ENCODE measurements around the gene PLPPR1. TPM values are rescaled to one million over a fixed set of nuclear protein-coding genes. Genes with fewer than 3 reads are reported as not detected.

PLPPR1 gene
- total RNA-seq, 1 experiment from 2014 or later = not detected

DNA sequence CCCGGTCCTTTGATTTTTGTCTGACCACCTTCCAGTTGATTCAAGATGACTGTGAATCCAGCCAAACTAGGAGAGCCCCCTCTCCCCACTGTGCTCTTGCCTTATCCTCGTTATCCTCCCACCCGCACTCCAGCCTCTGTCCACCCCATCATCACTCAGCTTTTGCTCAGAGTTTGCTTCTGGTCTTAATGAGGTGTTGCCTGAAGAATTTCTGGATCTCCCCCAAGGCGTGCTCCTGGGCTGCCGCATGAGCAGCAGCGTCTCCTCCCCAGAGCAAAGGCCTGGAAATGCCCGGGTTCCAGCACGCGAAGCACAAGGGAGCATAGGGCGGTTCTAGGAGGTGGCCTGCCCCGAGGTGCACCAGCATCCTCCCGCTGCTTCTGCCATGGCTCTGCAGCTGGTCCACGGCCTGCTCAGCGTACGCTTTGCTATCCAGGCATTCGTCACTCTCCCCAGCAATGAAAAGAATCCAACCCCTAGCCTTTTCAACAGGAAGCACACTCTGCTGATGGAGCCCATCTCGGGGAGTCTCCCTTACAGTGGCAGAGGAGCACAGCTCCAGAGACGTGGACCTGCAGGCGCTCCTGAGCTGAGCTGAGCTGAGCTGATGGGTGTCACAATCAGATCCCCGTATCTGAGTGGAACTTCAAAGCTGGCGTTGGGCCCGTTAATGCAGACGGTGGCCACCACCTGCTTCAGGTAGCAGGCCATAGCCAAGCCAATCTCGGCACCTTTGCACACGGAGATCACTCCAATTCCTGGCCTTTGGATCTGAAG, 305.6 kb downstream of the PLPPR1 start:
- no peak for ATAC-seq
- Histone ChIP-seq H3K9me3 (ENCODE audit: control insufficient read depth, insufficient read depth, low read depth, low read length) (no peaks in the 10 kb centered on the region), H3K27me3 (ENCODE audit: control insufficient read depth, insufficient read depth, low read length) (no peaks in the 10 kb centered on the region), H3K27ac (ENCODE audit: low read length) (no peak overlapping the region), H3K4me1 (ENCODE audit: control insufficient read depth, insufficient read depth, low read length) (no peaks in the 10 kb centered on the region), H3K4me3 (ENCODE audit: low read depth in 2 of 2, low read length in 2 of 2) (no peak overlapping the region), H3K36me3 (ENCODE audit: control insufficient read depth, insufficient read depth, low read length) (no peaks in the 10 kb centered on the region)
- in situ Hi-C loops (cut with HindIII; ENCODE audit: low pct_unique_long_range_greater_than_20kb, low sequenced_read_pairs) = no loop called here
- intact Hi-C loops (cut with micrococcal nuclease; ENCODE audit: unreplicated experiment) = no loop called here
- BruUV-seq (replicated peaks) = no TSS peak
- ChIA-PET CTCF (no interaction called here), POLR2A (no interaction called here)
- no peak for DNase-seq (ENCODE audit: low read depth, low spot score)
- TF ChIP-seq, protein P1, sequence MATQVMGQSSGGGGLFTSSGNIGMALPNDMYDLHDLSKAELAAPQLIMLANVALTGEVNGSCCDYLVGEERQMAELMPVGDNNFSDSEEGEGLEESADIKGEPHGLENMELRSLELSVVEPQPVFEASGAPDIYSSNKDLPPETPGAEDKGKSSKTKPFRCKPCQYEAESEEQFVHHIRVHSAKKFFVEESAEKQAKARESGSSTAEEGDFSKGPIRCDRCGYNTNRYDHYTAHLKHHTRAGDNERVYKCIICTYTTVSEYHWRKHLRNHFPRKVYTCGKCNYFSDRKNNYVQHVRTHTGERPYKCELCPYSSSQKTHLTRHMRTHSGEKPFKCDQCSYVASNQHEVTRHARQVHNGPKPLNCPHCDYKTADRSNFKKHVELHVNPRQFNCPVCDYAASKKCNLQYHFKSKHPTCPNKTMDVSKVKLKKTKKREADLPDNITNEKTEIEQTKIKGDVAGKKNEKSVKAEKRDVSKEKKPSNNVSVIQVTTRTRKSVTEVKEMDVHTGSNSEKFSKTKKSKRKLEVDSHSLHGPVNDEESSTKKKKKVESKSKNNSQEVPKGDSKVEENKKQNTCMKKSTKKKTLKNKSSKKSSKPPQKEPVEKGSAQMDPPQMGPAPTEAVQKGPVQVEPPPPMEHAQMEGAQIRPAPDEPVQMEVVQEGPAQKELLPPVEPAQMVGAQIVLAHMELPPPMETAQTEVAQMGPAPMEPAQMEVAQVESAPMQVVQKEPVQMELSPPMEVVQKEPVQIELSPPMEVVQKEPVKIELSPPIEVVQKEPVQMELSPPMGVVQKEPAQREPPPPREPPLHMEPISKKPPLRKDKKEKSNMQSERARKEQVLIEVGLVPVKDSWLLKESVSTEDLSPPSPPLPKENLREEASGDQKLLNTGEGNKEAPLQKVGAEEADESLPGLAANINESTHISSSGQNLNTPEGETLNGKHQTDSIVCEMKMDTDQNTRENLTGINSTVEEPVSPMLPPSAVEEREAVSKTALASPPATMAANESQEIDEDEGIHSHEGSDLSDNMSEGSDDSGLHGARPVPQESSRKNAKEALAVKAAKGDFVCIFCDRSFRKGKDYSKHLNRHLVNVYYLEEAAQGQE (IDR thresholded peaks at IDR 0.05; ENCODE audit: insufficient read depth in 1 of 2, low read depth in 2 of 2, low read length in 1 of 2) = no peak
- no peak for TF ChIP-seq TCF7L2 (IDR thresholded peaks at IDR 0.05; ENCODE audit: low read depth, low read length)
- TF ChIP-seq POLR2AphosphoS5 (IDR thresholded peaks at IDR 0.05; ENCODE audit: low read depth, low read length) = no peak
- TF ChIP-seq SIN3A (IDR thresholded peaks at IDR 0.05; ENCODE audit: borderline replicate concordance, insufficient read depth, low read depth, low read length) = no peak
- TF ChIP-seq, protein P2, sequence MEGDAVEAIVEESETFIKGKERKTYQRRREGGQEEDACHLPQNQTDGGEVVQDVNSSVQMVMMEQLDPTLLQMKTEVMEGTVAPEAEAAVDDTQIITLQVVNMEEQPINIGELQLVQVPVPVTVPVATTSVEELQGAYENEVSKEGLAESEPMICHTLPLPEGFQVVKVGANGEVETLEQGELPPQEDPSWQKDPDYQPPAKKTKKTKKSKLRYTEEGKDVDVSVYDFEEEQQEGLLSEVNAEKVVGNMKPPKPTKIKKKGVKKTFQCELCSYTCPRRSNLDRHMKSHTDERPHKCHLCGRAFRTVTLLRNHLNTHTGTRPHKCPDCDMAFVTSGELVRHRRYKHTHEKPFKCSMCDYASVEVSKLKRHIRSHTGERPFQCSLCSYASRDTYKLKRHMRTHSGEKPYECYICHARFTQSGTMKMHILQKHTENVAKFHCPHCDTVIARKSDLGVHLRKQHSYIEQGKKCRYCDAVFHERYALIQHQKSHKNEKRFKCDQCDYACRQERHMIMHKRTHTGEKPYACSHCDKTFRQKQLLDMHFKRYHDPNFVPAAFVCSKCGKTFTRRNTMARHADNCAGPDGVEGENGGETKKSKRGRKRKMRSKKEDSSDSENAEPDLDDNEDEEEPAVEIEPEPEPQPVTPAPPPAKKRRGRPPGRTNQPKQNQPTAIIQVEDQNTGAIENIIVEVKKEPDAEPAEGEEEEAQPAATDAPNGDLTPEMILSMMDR (IDR thresholded peaks at IDR 0.05) = no peak

DNA sequence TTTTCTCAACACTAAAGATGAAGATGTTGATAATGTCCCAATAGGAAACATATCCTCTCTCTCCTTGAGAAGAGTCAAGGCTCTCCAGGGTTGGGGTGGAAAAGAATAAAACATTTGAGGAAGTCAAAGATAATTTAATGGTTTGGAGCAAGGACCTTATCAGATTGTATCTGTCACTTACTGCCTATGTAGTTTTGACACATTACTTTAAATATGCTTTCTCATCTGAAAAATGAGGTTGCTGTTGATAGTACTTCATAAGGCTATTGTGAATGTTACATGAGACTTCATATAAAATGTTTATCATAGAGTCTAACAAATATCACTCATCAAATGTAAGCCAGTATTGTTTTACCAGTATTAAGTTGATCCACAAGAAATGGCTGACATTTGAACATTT, 307.6 kb downstream of the PLPPR1 start:
- TF ChIP-seq POLR2AphosphoS5 (IDR thresholded peaks at IDR 0.05; ENCODE audit: low read depth, low read length) = no peak
- TF ChIP-seq, protein P2 (IDR thresholded peaks at IDR 0.05) = no peak
- TF ChIP-seq SIN3A (IDR thresholded peaks at IDR 0.05; ENCODE audit: borderline replicate concordance, insufficient read depth, low read depth, low read length) = no peak
- TF ChIP-seq, protein P1 (IDR thresholded peaks at IDR 0.05; ENCODE audit: insufficient read depth in 1 of 2, low read depth in 2 of 2, low read length in 1 of 2) = no peak
- TF ChIP-seq TCF7L2 (IDR thresholded peaks at IDR 0.05; ENCODE audit: low read depth, low read length) = no peak
- Histone ChIP-seq H3K4me1 (ENCODE audit: control insufficient read depth, insufficient read depth, low read length) (no peaks in the 10 kb centered on the region), H3K36me3 (ENCODE audit: control insufficient read depth, insufficient read depth, low read length) (no peaks in the 10 kb centered on the region), H3K27ac (ENCODE audit: low read length) (no peak overlapping the region), H3K9me3 (ENCODE audit: control insufficient read depth, insufficient read depth, low read depth, low read length) (no peaks in the 10 kb centered on the region), H3K4me3 (ENCODE audit: low read depth in 2 of 2, low read length in 2 of 2) (no peak overlapping the region), H3K27me3 (ENCODE audit: control insufficient read depth, insufficient read depth, low read length) (no peaks in the 10 kb centered on the region)
- DNase-seq (ENCODE audit: low read depth, low spot score) = no peak
- ChIA-PET CTCF (no interaction called here), POLR2A (no interaction called here)
- in situ Hi-C loops (cut with HindIII; ENCODE audit: low pct_unique_long_range_greater_than_20kb, low sequenced_read_pairs) = no loop called here
- no peak for ATAC-seq
- intact Hi-C loops (cut with micrococcal nuclease; ENCODE audit: unreplicated experiment) = no loop called here
- BruUV-seq (replicated peaks) = no TSS peak

All from Panc1 (cell line).